ENCODE data around the gene RIPOR3. TPM values are rescaled to one million over a fixed set of nuclear protein-coding genes. Genes with fewer than 3 reads are reported as not detected.

RIPOR3 gene
- polyA plus RNA-seq, 2 of the 4 experiments (the other 2 are of a cell fraction) = 0.03 to 0.06 TPM

GRCh38 chr20:50654904-50655303 lies 36.4 kb downstream of the RIPOR3 start:
- H3K4me3 ChIP-seq = no peak overlapping the region
- ChIA-PET POLR2A (no interaction called here), CTCF (interaction anchor here (0.8 to 2.4 kb wide), 8 partner anchors 9 to 486 kb away, joined by 3 to 9 read pairs (median 4); no protein-coding TSS in a partner anchor)
- H3K4me2 ChIP-seq = no peak overlapping the region
- DNase-seq (ENCODE audit: low read depth in 1 of 2, low spot score in 1 of 2) = no peak
- H3K27ac ChIP-seq = peak overlapping the region in 1 of 2 experiments; percentile 40; a peak in 3 of 6 replicates
- no peak for ATAC-seq
- TF ChIP-seq CTCF (IDR thresholded peaks at IDR 0.05) = no peak
- no peak for TF ChIP-seq POLR2AphosphoS2 (conservative IDR thresholded peaks at IDR 0.05; ENCODE audit: low read length)
- TF ChIP-seq PHF8 (IDR thresholded peaks at IDR 0.05; ENCODE audit: borderline replicate concordance, low read depth) = no peak
- H3K9me3 ChIP-seq = no peaks in the 10 kb centered on the region
- H3K4me1 ChIP-seq = peaks cover 8% of the 10 kb centered on the region; the same call in 2 of the 3 replicates
- no peak for FAIRE-seq
- WGBS (ENCODE audit: missing lambda C conversion rate) = 75% methylated on average over 6 of the region's 6 CpGs

DNA sequence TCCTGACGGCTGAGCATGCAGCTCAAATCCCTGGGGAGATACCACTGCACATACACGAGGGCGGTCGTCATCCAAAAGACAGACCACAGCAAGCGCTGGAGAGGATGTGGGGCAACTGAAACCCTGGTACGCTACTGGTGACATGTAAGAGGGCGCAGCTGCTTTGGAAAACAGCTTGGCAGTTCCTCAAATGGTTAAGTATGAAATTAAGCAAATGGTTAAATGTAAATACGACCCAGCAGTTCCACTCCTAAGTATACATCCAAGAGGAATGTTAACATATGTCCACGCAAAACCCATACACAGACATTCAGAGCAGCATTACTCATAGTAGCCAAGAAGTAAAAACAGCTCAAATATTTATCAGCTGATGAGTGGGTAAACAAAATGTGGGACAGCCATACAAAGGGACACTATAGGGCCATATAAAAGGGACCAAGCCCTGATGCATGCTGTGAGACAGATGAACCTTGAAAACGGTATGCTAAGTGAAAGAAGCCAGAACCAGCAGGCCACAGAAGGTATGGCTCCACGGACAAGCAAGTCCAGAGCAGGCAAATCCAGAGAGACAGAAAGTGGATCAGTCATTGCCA lies 38.5 kb downstream of the RIPOR3 start:
- FAIRE-seq (no peak), DNase-seq (ENCODE audit: low read depth in 1 of 2, low spot score in 1 of 2) (no peak), ATAC-seq (peak; percentile 45 to 54; a peak in 4 of 6 replicates)
- peaks cover 8% of the 10 kb centered on the region; the same call in 2 of the 3 replicates for H3K4me1 ChIP-seq
- ChIA-PET POLR2A (interaction anchor here (1.0 kb wide), 1 partner anchor 138 kb away, joined by 3 read pairs; no protein-coding TSS in a partner anchor), CTCF (interaction anchor here (0.7 to 2.1 kb wide), 6 partner anchors 8 to 136 kb away, joined by 3 to 8 read pairs (median 3); no protein-coding TSS in a partner anchor)
- WGBS (ENCODE audit: missing lambda C conversion rate) = 65% methylated on average over 11 of the region's 11 CpGs
- no peaks in the 10 kb centered on the region for H3K9me3 ChIP-seq
- no peak overlapping the region for H3K4me3 ChIP-seq
- peak overlapping the region; percentile 24 to 51; a peak in 3 of 6 replicates for H3K27ac ChIP-seq
- H3K4me2 ChIP-seq = peak overlapping the region; percentile 22; the same call in 2 of the 3 replicates
- no peak for TF ChIP-seq RFX5 (IDR thresholded peaks at IDR 0.05)
- no peak for TF ChIP-seq SREBF2 (IDR thresholded peaks at IDR 0.05)
- TF ChIP-seq HOXA7 (CRISPR knock-in tag; IDR thresholded peaks at IDR 0.05) = no peak
- TF ChIP-seq CEBPB (IDR thresholded peaks at IDR 0.05) = no peak
- no peak for TF ChIP-seq BCL3 (IDR thresholded peaks at IDR 0.05)
- TF ChIP-seq REST (IDR thresholded peaks at IDR 0.05) = no peak
- no peak for TF ChIP-seq BHLHE40 (IDR thresholded peaks at IDR 0.05; ENCODE audit: low read depth, low read length)
- no peak for TF ChIP-seq RARB (CRISPR knock-in tag; IDR thresholded peaks at IDR 0.05)
- no peak for TF ChIP-seq RAD21 (conservative IDR thresholded peaks at IDR 0.05 in 1 of 2, IDR thresholded peaks at IDR 0.05 in 1 of 2)
- TF ChIP-seq JUN (IDR thresholded peaks at IDR 0.05) = no peak
- TF ChIP-seq HES2 (IDR thresholded peaks at IDR 0.05) = no peak
- TF ChIP-seq CBX2 (IDR thresholded peaks at IDR 0.05; ENCODE audit: borderline replicate concordance, low read depth) = no peak
- no peak for TF ChIP-seq CTCF (IDR thresholded peaks at IDR 0.05)
- no peak for TF ChIP-seq NFE2L2 (conservative IDR thresholded peaks at IDR 0.05; ENCODE audit: low read length)
- TF ChIP-seq E2F6 (IDR thresholded peaks at IDR 0.05; ENCODE audit: borderline replicate concordance, low read depth) = no peak
- TF ChIP-seq HDAC2 (IDR thresholded peaks at IDR 0.05) = no peak
- TF ChIP-seq RCOR1 (IDR thresholded peaks at IDR 0.05; ENCODE audit: low read depth, low read length) = no peak
- TF ChIP-seq NR3C1 (IDR thresholded peaks at IDR 0.05) = no peak
- no peak for TF ChIP-seq SMC3 (IDR thresholded peaks at IDR 0.05)
